Activated CD4-positive, alpha-beta memory T cell treated with anti-CD3 and anti-CD28 coated beads for 36 hours (primary cell): ENCODE data around the gene HGFAC. TPM values are rescaled to one million over a fixed set of nuclear protein-coding genes. Genes with fewer than 3 reads are reported as not detected.

Experiments
- CTCF ChIA-PET: fragments of 350-600 bp; sonication (Branson Sonifier 250); formaldehyde crosslinking; loops from one replicate; lab custom pipeline; 2021; ENCODE audit warnings: antibody characterized with exemption, inconsistent platforms; lab: Charles Lee
- POLR2A ChIA-PET: fragments of 350-600 bp; sonication (Branson Sonifier 250); formaldehyde crosslinking; loops from one replicate; lab custom pipeline; 2021; ENCODE audit warnings: antibody characterized with exemption; lab: Charles Lee
- DNase-seq: peaks from one replicate; pipeline ENCODE4 v3.0.0-alpha.2; 2020
- H3K27ac Mint-ChIP-seq: one replicate; pipeline ENCODE4 v1.8.0; 2021; ENCODE audit warnings: mixed read lengths
- H3K27me3 Mint-ChIP-seq: one replicate; pipeline ENCODE4 v1.8.0; 2021; ENCODE audit warnings: mixed read lengths
- H3K36me3 Mint-ChIP-seq: one replicate; pipeline ENCODE4 v1.8.0; 2021; ENCODE audit warnings: mixed read lengths
- H3K4me1 Mint-ChIP-seq: one replicate; pipeline ENCODE4 v1.8.0; 2021; ENCODE audit warnings: low read depth, mixed read lengths
- H3K4me3 Mint-ChIP-seq: one replicate; pipeline ENCODE4 v1.8.0; 2021; ENCODE audit warnings: mild to moderate bottlenecking, mixed read lengths
- H3K9me3 Mint-ChIP-seq: one replicate; pipeline ENCODE4 v1.8.0; 2021; ENCODE audit warnings: mixed read lengths
- intact Hi-C: fragments of 100-400 bp; cut with micrococcal nuclease; formaldehyde crosslinking; loops from one replicate; pipeline ENCODE4 v1.15.1; 2023
- total RNA-seq, 2 experiments: library from RNA; stranded (reverse); gene quantifications; one replicate each; pipeline ENCODE4 v1.2.3, GENCODE V29; 2021

The HGFAC gene
- total RNA-seq, 2 experiments from 2014 or later: not detected

- H3K36me3 Mint-ChIP-seq: no peaks in the 10 kb centered on the region
- no peaks in the 10 kb centered on the region for H3K9me3 Mint-ChIP-seq
- intact Hi-C loops: no loop called here
- H3K27me3 Mint-ChIP-seq: peaks cover 18% of the 10 kb centered on the region
- H3K4me1 Mint-ChIP-seq: peaks cover 2% of the 10 kb centered on the region
- ChIA-PET POLR2A (no interaction called here), CTCF (no interaction called here)
- no peak overlapping the region for H3K4me3 Mint-ChIP-seq
- DNase-seq: no peak
- H3K27ac Mint-ChIP-seq: no peak overlapping the region
Measured at GRCh38 chr4:3485886-3486540, 44.2 kb downstream of the HGFAC start.

GRCh38 chr4:3486541-3487540 lies 45.1 kb downstream of the HGFAC start:
- DNase-seq: no peak
- Mint-ChIP-seq H3K27ac (no peak overlapping the region), H3K4me1 (peaks cover 2% of the 10 kb centered on the region), H3K4me3 (no peak overlapping the region), H3K36me3 (no peaks in the 10 kb centered on the region), H3K9me3 (no peaks in the 10 kb centered on the region), H3K27me3 (peaks cover 18% of the 10 kb centered on the region)
- ChIA-PET CTCF (no interaction called here), POLR2A (no interaction called here)
- intact Hi-C loops: no loop called here

GRCh38 chr4:3487861-3488260 lies 46.1 kb downstream of the HGFAC start:
- Mint-ChIP-seq H3K36me3 (no peaks in the 10 kb centered on the region), H3K9me3 (no peaks in the 10 kb centered on the region), H3K27ac (no peak overlapping the region), H3K4me1 (peaks cover 2% of the 10 kb centered on the region), H3K27me3 (peaks cover 22% of the 10 kb centered on the region), H3K4me3 (no peak overlapping the region)
- no peak for DNase-seq
- ChIA-PET POLR2A (interaction anchor here (0.6 kb wide), 1 partner anchor 599 kb away, joined by 3 read pairs; no protein-coding TSS in a partner anchor), CTCF (interaction anchor here (0.6 kb wide), 1 partner anchor 1065 kb away, joined by 3 read pairs; no protein-coding TSS in a partner anchor)
- intact Hi-C loops: no loop called here

- Mint-ChIP-seq H3K27ac (no peak overlapping the region), H3K36me3 (no peaks in the 10 kb centered on the region), H3K27me3 (peaks cover 22% of the 10 kb centered on the region), H3K4me3 (no peak overlapping the region), H3K4me1 (peaks cover 2% of the 10 kb centered on the region), H3K9me3 (no peaks in the 10 kb centered on the region)
- CTCF ChIA-PET: no interaction called here
- intact Hi-C loops: no loop called here
- no peak for DNase-seq
- POLR2A ChIA-PET: no interaction called here
Measured at GRCh38 chr4:3488820-3489219, 47.1 kb downstream of the HGFAC start.

GRCh38 chr4:3489451-3489962 lies 47.7 kb downstream of the HGFAC start:
- H3K27me3 Mint-ChIP-seq: peaks cover 22% of the 10 kb centered on the region
- CTCF ChIA-PET: no interaction called here
- H3K27ac Mint-ChIP-seq: no peak overlapping the region

GRCh38 chr4:3491681-3492405 lies 50.1 kb downstream of the HGFAC start:
- ChIA-PET POLR2A (no interaction called here), CTCF (interaction anchor here (1.8 kb wide), 1 partner anchor 11 kb away, joined by 6 read pairs; no protein-coding TSS in a partner anchor)
- H3K4me1 Mint-ChIP-seq: no peaks in the 10 kb centered on the region
- no peaks in the 10 kb centered on the region for H3K9me3 Mint-ChIP-seq
- intact Hi-C loops: no loop called here
- H3K27ac Mint-ChIP-seq: no peak overlapping the region
- no peaks in the 10 kb centered on the region for H3K36me3 Mint-ChIP-seq
- no peak overlapping the region for H3K4me3 Mint-ChIP-seq
- DNase-seq: no peak
- H3K27me3 Mint-ChIP-seq: peaks cover 25% of the 10 kb centered on the region

More at GRCh38 chr4:3489451-3489962, 47.7 kb downstream of the HGFAC start:
- peak; percentile 31 for DNase-seq
- Mint-ChIP-seq H3K4me1 (peaks cover 2% of the 10 kb centered on the region), H3K36me3 (no peaks in the 10 kb centered on the region), H3K4me3 (no peak overlapping the region), H3K9me3 (no peaks in the 10 kb centered on the region)
- POLR2A ChIA-PET: no interaction called here
- intact Hi-C loops: no loop called here

- no peak for DNase-seq
- no peak overlapping the region for H3K4me3 Mint-ChIP-seq
- H3K36me3 Mint-ChIP-seq: no peaks in the 10 kb centered on the region
- peaks cover 26% of the 10 kb centered on the region for H3K27me3 Mint-ChIP-seq
- no peak overlapping the region for H3K27ac Mint-ChIP-seq
- ChIA-PET CTCF (interaction anchor here (1.2 to 1.8 kb wide), 2 partner anchors 12 kb away, joined by 3 to 6 read pairs; no protein-coding TSS in a partner anchor), POLR2A (no interaction called here)
- H3K4me1 Mint-ChIP-seq: no peaks in the 10 kb centered on the region
- no peaks in the 10 kb centered on the region for H3K9me3 Mint-ChIP-seq
- intact Hi-C loops: no loop called here
Measured at GRCh38 chr4:3492741-3493719, 51.3 kb downstream of the HGFAC start.

GRCh38 chr4:3493720-3494461 lies 52.1 kb downstream of the HGFAC start:
- Mint-ChIP-seq H3K27me3 (peaks cover 22% of the 10 kb centered on the region), H3K9me3 (no peaks in the 10 kb centered on the region), H3K4me1 (no peaks in the 10 kb centered on the region), H3K36me3 (no peaks in the 10 kb centered on the region), H3K4me3 (no peak overlapping the region), H3K27ac (no peak overlapping the region)
- ChIA-PET CTCF (interaction anchor here (1.2 kb wide), 1 partner anchor 13 kb away, joined by 3 read pairs; no protein-coding TSS in a partner anchor), POLR2A (no interaction called here)
- no peak for DNase-seq
- intact Hi-C loops: no loop called here

GRCh38 chr4:3494462-3494871 lies 52.7 kb downstream of the HGFAC start:
- CTCF ChIA-PET: interaction anchor here (1.2 kb wide), 1 partner anchor 13 kb away, joined by 3 read pairs; no protein-coding TSS in a partner anchor
- no peaks in the 10 kb centered on the region for H3K4me1 Mint-ChIP-seq

GRCh38 chr4:3495204-3495975 lies 53.6 kb downstream of the HGFAC start:
- intact Hi-C loops: no loop called here
- Mint-ChIP-seq H3K27ac (no peak overlapping the region), H3K4me1 (no peaks in the 10 kb centered on the region), H3K36me3 (no peaks in the 10 kb centered on the region), H3K4me3 (no peak overlapping the region), H3K27me3 (peaks cover 20% of the 10 kb centered on the region), H3K9me3 (no peaks in the 10 kb centered on the region)
- DNase-seq: no peak
- POLR2A ChIA-PET: no interaction called here
- CTCF ChIA-PET: interaction anchor here (1.0 kb wide), 1 partner anchor 15 kb away, joined by 5 read pairs; no protein-coding TSS in a partner anchor

More at GRCh38 chr4:3494462-3494871, 52.7 kb downstream of the HGFAC start:
- no peak overlapping the region for H3K27ac Mint-ChIP-seq
- peaks cover 20% of the 10 kb centered on the region for H3K27me3 Mint-ChIP-seq
- POLR2A ChIA-PET: no interaction called here
- no peak for DNase-seq
- no peaks in the 10 kb centered on the region for H3K36me3 Mint-ChIP-seq
- no peak overlapping the region for H3K4me3 Mint-ChIP-seq
- H3K9me3 Mint-ChIP-seq: no peaks in the 10 kb centered on the region
- intact Hi-C loops: no loop called here
